ENCODE data around the gene LRRC49. TPM values are rescaled to one million over a fixed set of nuclear protein-coding genes. Genes with fewer than 3 reads are reported as not detected.
"Not testable (repeated sequence)": the region's sequence is repeated elsewhere in the genome, so short reads cannot be mapped to it uniquely, and the experiment has no call there.

LRRC49 gene
- total and polyA plus RNA-seq, 12 donors, result 4.4 to 14.9 (median 8.4) TPM

GRCh38 chr15:70867911-70868467, 24.6 kb upstream of the LRRC49 start:
- H3K9me3 ChIP-seq (replicated peaks in 1 of 3), result no peaks in the 10 kb centered on the region
- peak overlapping the region in 2 of 5 donors; percentile 7 to 34 for H3K27ac ChIP-seq
- no peak for DNase-seq
- intact Hi-C loops (cut with DNase I), result no loop called here
- H3K4me3 ChIP-seq, result no peak overlapping the region
- H3K36me3 ChIP-seq (replicated peaks in 1 of 2), result no peaks in the 10 kb centered on the region
- peaks cover 0 to 3% of the 10 kb centered on the region in 2 donors for H3K4me1 ChIP-seq (replicated peaks in 1 of 2)
- 59 to 70% (median 66%) methylated on average over 6 of the region's 6 CpGs for WGBS, 4 donors
- no peak for TF ChIP-seq POLR2A (IDR thresholded peaks at IDR 0.05)
- TF ChIP-seq, protein P1, sequence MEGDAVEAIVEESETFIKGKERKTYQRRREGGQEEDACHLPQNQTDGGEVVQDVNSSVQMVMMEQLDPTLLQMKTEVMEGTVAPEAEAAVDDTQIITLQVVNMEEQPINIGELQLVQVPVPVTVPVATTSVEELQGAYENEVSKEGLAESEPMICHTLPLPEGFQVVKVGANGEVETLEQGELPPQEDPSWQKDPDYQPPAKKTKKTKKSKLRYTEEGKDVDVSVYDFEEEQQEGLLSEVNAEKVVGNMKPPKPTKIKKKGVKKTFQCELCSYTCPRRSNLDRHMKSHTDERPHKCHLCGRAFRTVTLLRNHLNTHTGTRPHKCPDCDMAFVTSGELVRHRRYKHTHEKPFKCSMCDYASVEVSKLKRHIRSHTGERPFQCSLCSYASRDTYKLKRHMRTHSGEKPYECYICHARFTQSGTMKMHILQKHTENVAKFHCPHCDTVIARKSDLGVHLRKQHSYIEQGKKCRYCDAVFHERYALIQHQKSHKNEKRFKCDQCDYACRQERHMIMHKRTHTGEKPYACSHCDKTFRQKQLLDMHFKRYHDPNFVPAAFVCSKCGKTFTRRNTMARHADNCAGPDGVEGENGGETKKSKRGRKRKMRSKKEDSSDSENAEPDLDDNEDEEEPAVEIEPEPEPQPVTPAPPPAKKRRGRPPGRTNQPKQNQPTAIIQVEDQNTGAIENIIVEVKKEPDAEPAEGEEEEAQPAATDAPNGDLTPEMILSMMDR (IDR thresholded peaks at IDR 0.05), result no peak
- H3K27me3 ChIP-seq, result no peaks in the 10 kb centered on the region

DNA sequence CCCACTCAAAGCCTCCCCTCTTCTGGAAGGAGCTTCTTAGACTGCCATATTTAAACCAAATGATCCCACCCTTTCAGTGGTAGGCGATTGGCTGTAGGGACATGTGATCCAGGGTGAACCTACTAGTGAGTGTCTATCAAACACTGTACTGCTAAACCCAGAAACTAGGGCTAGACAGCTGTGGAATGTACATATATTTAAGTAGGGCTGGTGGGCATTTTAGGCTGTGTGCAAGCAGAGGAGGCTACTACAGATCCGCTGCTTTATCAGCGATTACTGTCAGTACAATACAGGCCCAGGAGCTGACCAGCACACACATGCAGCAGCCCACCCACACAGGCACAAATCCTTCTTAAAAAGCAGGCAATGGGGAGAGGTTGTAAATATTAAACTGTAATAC, 23.3 kb upstream of the LRRC49 start:
- 52 to 85% (median 74%) methylated on average over 1 to 3 of the region's 3 CpGs for WGBS, 4 donors
- TF ChIP-seq, protein P1 (IDR thresholded peaks at IDR 0.05), result no peak
- TF ChIP-seq POLR2A (IDR thresholded peaks at IDR 0.05), result no peak
- Histone ChIP-seq H3K4me1 (replicated peaks in 1 of 2) (peaks cover 0 to 3% of the 10 kb centered on the region in 2 donors), H3K27ac (no peak overlapping the region), H3K27me3 (no peaks in the 10 kb centered on the region), H3K36me3 (replicated peaks in 1 of 2) (no peaks in the 10 kb centered on the region), H3K4me3 (no peak overlapping the region), H3K9me3 (replicated peaks in 1 of 3) (no peaks in the 10 kb centered on the region)
- intact Hi-C loops (cut with DNase I), result no loop called here
- no peak for DNase-seq

GRCh38 chr15:70870051-70870450, 22.6 kb upstream of the LRRC49 start:
- Histone ChIP-seq H3K4me3 (no peak overlapping the region), H3K36me3 (replicated peaks in 1 of 2) (no peaks in the 10 kb centered on the region), H3K27me3 (no peaks in the 10 kb centered on the region), H3K27ac (no peak overlapping the region), H3K4me1 (replicated peaks in 1 of 2) (peaks cover 0 to 3% of the 10 kb centered on the region in 2 donors), H3K9me3 (replicated peaks in 1 of 3) (no peaks in the 10 kb centered on the region)
- intact Hi-C loops (cut with DNase I), result loop anchor here in 1 of 2 donors (5.0 kb wide), 1 partner anchor 43 kb away; no protein-coding TSS in a partner anchor
- DNase-seq, result no peak
- no peak for TF ChIP-seq POLR2A (IDR thresholded peaks at IDR 0.05)
- TF ChIP-seq, protein P1 (IDR thresholded peaks at IDR 0.05), result no peak

GRCh38 chr15:70871490-70871889, 21.1 kb upstream of the LRRC49 start:
- not testable (repeated sequence) for H3K4me3 ChIP-seq; H3K27ac ChIP-seq; H3K36me3 ChIP-seq (replicated peaks in 1 of 2); H3K4me1 ChIP-seq (replicated peaks in 1 of 2); H3K9me3 ChIP-seq (replicated peaks in 1 of 3); DNase-seq; H3K27me3 ChIP-seq
- intact Hi-C loops (cut with DNase I), result loop anchor here in 1 of 2 donors (5.0 kb wide), 1 partner anchor 44 kb away; no protein-coding TSS in a partner anchor
- WGBS, 4 donors, result 93 to 96% (median 95%) methylated on average over 5 to 34 of the region's 34 CpGs

Measured in adrenal gland (tissue), 12 donors.